ENCODE measurements around the gene TXNDC2.

DNA sequence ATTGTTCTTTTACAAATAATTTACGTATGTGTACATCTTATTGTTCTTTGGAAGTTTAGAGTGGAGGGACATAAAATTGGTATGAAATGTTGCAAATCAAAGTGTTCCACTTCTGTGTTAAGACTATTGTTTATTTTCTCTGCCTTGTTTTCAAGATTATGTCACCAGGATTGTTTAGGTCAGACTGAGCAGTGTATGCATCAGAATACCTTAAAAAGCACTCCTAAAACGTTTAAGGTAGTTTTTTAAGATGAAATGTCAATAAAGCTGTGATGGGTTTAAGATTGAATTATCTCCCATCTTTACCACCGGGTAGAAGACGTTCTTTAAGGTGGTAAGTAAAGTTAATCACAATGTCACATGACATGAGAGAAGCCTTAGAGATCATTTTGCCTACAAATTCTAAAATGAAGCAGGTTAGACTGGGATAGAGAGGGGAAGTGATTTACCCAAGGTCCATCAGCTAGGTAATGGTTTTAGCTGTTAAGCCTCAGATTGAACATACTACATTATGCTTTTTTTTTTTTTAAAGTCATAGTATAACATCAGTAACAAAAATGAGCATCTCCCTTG lies 38.7 kb downstream of the TXNDC2 start:
- no peak for TF ChIP-seq EZH2 (IDR thresholded peaks at IDR 0.05)
- TF ChIP-seq, protein P1, sequence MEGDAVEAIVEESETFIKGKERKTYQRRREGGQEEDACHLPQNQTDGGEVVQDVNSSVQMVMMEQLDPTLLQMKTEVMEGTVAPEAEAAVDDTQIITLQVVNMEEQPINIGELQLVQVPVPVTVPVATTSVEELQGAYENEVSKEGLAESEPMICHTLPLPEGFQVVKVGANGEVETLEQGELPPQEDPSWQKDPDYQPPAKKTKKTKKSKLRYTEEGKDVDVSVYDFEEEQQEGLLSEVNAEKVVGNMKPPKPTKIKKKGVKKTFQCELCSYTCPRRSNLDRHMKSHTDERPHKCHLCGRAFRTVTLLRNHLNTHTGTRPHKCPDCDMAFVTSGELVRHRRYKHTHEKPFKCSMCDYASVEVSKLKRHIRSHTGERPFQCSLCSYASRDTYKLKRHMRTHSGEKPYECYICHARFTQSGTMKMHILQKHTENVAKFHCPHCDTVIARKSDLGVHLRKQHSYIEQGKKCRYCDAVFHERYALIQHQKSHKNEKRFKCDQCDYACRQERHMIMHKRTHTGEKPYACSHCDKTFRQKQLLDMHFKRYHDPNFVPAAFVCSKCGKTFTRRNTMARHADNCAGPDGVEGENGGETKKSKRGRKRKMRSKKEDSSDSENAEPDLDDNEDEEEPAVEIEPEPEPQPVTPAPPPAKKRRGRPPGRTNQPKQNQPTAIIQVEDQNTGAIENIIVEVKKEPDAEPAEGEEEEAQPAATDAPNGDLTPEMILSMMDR (IDR thresholded peaks at IDR 0.05), result no peak

Data from neural progenitor cell (in vitro differentiated cells).